Transverse colon (tissue), 4 donors: ENCODE data around the gene ULK4. TPM values are rescaled to one million over a fixed set of nuclear protein-coding genes. Genes with fewer than 3 reads are reported as not detected.

Source experiments
- DNase-seq: peaks from one replicate; pipeline ENCODE4 v3.0.0-alpha.2; 2019
- H3K27ac ChIP-seq, 4 donors: fragments of 200-600 bp; sonication (generic); 2 replicates each; pipeline ENCODE4 v1.5.1; 2016 to 2018; ENCODE audit warnings: inconsistent platforms in 4 of 4
- H3K27me3 ChIP-seq: fragments of 200-600 bp; sonication (generic); 2 replicates; pipeline ENCODE4 v1.5.1; 2017; ENCODE audit warnings: inconsistent platforms
- H3K36me3 ChIP-seq, 4 donors: fragments of 200-600 bp; sonication (generic); 2 replicates each; pipeline ENCODE4 v1.5.1; 2017 to 2019; ENCODE audit warnings: inconsistent platforms in 4 of 4
- H3K4me1 ChIP-seq, 4 donors: fragments of 200-600 bp; sonication (generic); 2 replicates each; pipeline ENCODE4 v1.5.1; 2017 to 2020; ENCODE audit warnings: inconsistent platforms in 4 of 4
- H3K4me3 ChIP-seq, 4 donors: fragments of 200-600 bp; sonication (generic); 1 replicate in 1 of 4; 2 replicates in 3 of 4; pipeline versions ENCODE4 v1.5.1 to v1.6.1; 2017 to 2019; ENCODE audit warnings: inconsistent platforms in 4 of 4
- H3K9me3 ChIP-seq, 2 donors: fragments of 200-600 bp; sonication (generic); 2 replicates each; pipeline ENCODE4 v1.5.1; 2017 to 2019; ENCODE audit warnings: inconsistent platforms in 2 of 2
- EP300 ChIP-seq: sonication (generic); formaldehyde crosslinking; IDR thresholded peaks from one replicate; pipeline ENCODE4 v1.6.1; 2017; ENCODE audit warnings: antibody characterized with exemption, low read depth
- POLR2A ChIP-seq: fragments of 450-650 bp; IDR thresholded peaks from one replicate; pipeline ENCODE4 v1.6.1; 2016; ENCODE audit warnings: antibody characterized with exemption, mild to moderate bottlenecking, moderate library complexity
- POLR2AphosphoS5 ChIP-seq, 3 donors: sonication (generic); formaldehyde crosslinking; IDR thresholded peaks; one replicate each; pipeline ENCODE4 v1.6.1; 2016; ENCODE audit warnings: antibody characterized with exemption in 3 of 3
- WGBS, 2 donors: methylation state at CpG; one replicate each; pipeline ENCODE4 v1.1.5; 2018; ENCODE audit warnings: low coverage in 1 of 2; 5-methylcytosine and 5-hydroxymethylcytosine counted together
- in situ Hi-C, 4 donors: fragments of 200-750 bp; cut with MboI; loops; one replicate each; pipeline versions ENCODE4 v1.15.0 to v1.15.1; 2017; ENCODE audit warnings: low sequenced_read_pairs in 3 of 4, low pct_ligation_motif_present in 1 of 4, low pct_unique_long_range_greater_than_20kb in 1 of 4
- intact Hi-C: fragments of 100-400 bp; cut with DNase I; formaldehyde crosslinking; loops from one replicate; pipeline ENCODE4 v1.15.1; 2023; ENCODE audit warnings: low total_unique reads
- total RNA-seq, 4 donors: library from RNA; depleted of rRNA; stranded (reverse); fragments of >200 nt; gene quantifications; one replicate each; pipeline ENCODE4 v1.1.0, GENCODE V29; 2016
- TF ChIP-seq, protein P1 (sequence below), 5 experiments: fragments of 200-600 bp in 3 of 5; fragments of 450-650 bp in 2 of 5; sonication (generic) in 3 of 5; IDR thresholded peaks; 1 replicate in 2 of 5; 2 replicates in 3 of 5; pipeline ENCODE4 v1.5.1; 2016 to 2017; ENCODE audit warnings: antibody characterized with exemption in 5 of 5, inconsistent platforms in 3 of 5, mild to moderate bottlenecking in 2 of 5, moderate library complexity in 1 of 5

The ULK4 gene
- total RNA-seq, 4 donors from 2014 or later = 4.1 to 19.2 (median 11.7) TPM

DNA sequence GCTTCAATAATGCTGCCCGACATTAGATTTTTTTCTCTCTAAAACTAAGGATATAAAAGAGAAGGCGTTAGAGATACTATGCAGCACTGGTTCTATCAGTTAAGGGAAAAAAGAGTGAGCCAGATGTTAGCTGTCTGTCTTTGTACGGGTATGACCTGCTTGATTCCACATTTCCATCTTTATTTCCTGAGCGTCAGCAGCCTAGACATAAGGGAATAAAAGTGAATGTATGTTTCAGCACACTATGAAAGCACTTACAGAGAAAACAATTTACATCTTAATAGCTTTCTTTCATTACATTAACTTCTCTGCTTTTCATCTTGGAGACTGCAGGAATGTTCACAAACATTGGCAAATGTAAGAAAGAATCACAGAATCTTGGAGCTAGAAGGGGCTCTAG lies 443.3 kb downstream of the ULK4 start:
- H3K36me3 ChIP-seq = no peaks in the 10 kb centered on the region
- no peak for TF ChIP-seq POLR2AphosphoS5 (IDR thresholded peaks at IDR 0.05)
- no peak for TF ChIP-seq POLR2A
- TF ChIP-seq, protein P1, sequence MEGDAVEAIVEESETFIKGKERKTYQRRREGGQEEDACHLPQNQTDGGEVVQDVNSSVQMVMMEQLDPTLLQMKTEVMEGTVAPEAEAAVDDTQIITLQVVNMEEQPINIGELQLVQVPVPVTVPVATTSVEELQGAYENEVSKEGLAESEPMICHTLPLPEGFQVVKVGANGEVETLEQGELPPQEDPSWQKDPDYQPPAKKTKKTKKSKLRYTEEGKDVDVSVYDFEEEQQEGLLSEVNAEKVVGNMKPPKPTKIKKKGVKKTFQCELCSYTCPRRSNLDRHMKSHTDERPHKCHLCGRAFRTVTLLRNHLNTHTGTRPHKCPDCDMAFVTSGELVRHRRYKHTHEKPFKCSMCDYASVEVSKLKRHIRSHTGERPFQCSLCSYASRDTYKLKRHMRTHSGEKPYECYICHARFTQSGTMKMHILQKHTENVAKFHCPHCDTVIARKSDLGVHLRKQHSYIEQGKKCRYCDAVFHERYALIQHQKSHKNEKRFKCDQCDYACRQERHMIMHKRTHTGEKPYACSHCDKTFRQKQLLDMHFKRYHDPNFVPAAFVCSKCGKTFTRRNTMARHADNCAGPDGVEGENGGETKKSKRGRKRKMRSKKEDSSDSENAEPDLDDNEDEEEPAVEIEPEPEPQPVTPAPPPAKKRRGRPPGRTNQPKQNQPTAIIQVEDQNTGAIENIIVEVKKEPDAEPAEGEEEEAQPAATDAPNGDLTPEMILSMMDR (IDR thresholded peaks at IDR 0.05) = no peak
- no peak for TF ChIP-seq EP300
- H3K27me3 ChIP-seq = no peaks in the 10 kb centered on the region
- WGBS, 2 donors = 59 to 63% methylated on average over 4 of the region's 4 CpGs
- in situ Hi-C loops (no loop called here), intact Hi-C loops (no loop called here)
- H3K9me3 ChIP-seq = no peaks in the 10 kb centered on the region
- H3K27ac ChIP-seq = no peak overlapping the region
- no peaks in the 10 kb centered on the region for H3K4me1 ChIP-seq
- DNase-seq = no peak
- H3K4me3 ChIP-seq = no peak overlapping the region

DNA sequence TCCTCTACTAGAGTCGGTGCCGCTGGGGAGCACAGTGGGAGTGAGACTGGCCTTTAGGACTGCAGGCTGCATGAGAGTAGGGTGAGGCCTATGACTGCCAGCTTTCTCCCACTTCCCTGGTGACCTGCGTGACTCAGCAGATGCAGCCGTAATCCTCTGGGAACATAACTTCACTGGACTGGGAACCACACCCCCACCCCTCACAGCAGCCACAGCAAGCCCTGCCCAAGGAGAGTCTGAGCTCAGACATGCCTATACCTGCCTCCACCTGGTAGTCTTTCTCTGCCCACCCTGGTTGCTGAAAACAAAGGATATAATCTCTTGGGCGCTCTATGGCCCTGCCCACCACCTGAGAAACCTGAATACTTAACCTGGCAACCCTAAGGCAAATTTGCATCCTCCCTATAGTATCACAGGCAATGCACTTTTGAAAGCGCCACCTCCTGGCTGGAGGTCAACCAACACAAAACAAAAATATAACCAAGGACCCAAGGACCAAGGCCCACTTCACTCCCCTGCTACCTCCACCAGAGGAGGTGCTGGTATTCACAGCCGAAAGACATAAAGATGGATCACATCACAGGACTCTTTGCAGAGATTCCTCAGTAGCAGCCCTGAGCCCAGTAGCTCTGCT lies 453.7 kb downstream of the ULK4 start:
- in situ Hi-C loops (no loop called here), intact Hi-C loops (no loop called here)
- Histone ChIP-seq H3K4me1 (no peaks in the 10 kb centered on the region), H3K9me3 (no peaks in the 10 kb centered on the region), H3K27ac (no peak overlapping the region), H3K27me3 (no peaks in the 10 kb centered on the region), H3K4me3 (no peak overlapping the region), H3K36me3 (no peaks in the 10 kb centered on the region)
- DNase-seq = no peak
- no peak for TF ChIP-seq EP300
- TF ChIP-seq POLR2AphosphoS5 (IDR thresholded peaks at IDR 0.05) = no peak
- no peak for TF ChIP-seq POLR2A
- TF ChIP-seq, protein P1 (IDR thresholded peaks at IDR 0.05) = no peak
- 95% methylated on average over 7 of the region's 7 CpGs; no CpG with 5 or more reads in 1 of the 2 donors for WGBS, 2 donors

DNA sequence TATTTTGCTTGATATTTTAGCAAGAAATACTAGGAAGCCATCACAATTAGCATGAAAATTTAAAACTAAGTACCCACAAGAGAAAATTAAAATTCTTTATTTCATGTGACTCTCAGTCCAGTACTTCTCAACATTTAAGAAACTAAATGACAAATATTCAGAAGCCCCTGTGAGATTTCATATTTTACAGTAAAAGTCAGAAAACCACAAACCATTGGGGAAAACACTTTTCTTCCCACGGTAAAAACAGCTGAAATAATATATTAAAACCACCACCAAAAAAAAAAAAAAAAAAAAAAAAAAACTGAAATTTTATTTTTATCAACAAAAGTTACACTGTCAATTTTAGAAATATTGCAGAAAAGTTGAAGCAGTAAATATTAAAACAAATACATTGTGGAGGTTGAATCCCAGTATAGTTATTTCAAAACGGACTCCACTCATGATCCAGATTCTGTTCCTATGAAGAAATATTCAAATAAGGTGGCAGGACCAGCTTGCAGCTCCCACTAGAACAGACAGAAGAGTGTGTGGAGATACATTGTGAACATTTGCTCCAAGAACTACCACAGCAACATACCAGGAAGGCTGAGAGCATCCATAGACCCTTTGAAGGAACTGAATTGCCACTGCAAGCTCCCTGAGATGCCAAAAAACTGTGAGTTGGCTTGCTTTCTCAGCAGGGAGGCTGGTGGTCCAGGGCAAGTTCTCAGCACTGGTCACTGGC lies 454.4 kb downstream of the ULK4 start:
- in situ Hi-C loops = no loop called here
- TF ChIP-seq, protein P1 (IDR thresholded peaks at IDR 0.05) = no peak
- WGBS, 2 donors = 81 to 84% methylated on average over 2 of the region's 2 CpGs
- intact Hi-C loops = no loop called here
- Histone ChIP-seq H3K27ac (no peak overlapping the region), H3K4me3 (no peak overlapping the region), H3K27me3 (no peaks in the 10 kb centered on the region), H3K4me1 (no peaks in the 10 kb centered on the region), H3K36me3 (no peaks in the 10 kb centered on the region), H3K9me3 (no peaks in the 10 kb centered on the region)
- DNase-seq = no peak

DNA sequence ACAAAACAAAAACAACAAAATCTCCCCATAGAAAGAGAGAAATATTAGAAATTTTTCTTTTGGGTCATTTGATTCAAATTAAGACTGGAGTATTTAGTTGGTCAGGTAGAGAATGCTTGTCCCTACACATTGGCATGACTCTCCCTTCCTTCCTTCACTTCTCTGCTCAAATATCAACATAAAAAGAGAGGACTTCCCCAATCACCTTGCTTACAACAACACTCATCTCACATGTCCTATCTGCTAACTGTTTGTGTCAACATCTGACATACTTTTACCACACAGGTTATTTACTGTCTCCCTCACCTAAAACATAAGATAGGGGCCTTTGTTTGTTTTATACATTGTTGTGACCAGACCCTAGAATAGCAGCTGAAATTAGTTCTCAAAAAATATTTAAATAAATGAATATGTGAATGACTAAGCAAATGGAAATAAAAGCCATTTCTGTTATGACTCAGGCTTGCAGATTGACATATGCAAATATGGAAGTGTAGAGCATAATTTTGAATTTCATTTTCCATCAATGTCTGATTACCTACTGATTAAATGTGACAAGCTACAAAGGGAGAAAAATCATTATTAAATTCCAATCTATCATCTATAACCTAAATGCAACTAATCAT lies 457.8 kb downstream of the ULK4 start:
- intact Hi-C loops = no loop called here
- no peak overlapping the region for H3K4me3 ChIP-seq
- no peaks in the 10 kb centered on the region for H3K4me1 ChIP-seq
- H3K9me3 ChIP-seq = no peaks in the 10 kb centered on the region
- H3K27ac ChIP-seq = no peak overlapping the region
- TF ChIP-seq POLR2A (no peak), POLR2AphosphoS5 (IDR thresholded peaks at IDR 0.05) (no peak), EP300 (no peak)
- TF ChIP-seq, protein P1 (IDR thresholded peaks at IDR 0.05) = no peak
- H3K27me3 ChIP-seq = no peaks in the 10 kb centered on the region
- in situ Hi-C loops = no loop called here
- DNase-seq = no peak
- no peaks in the 10 kb centered on the region for H3K36me3 ChIP-seq
